Gastrocnemius medialis (tissue), 4 donors: ENCODE results near the gene XIRP1. TPM values are rescaled to one million over a fixed set of nuclear protein-coding genes. Genes with fewer than 3 reads are reported as not detected.

ENCODE experiments used
- ATAC-seq, 2 donors: fragments of 150-250 bp; one replicate each; pipeline ENCODE4 v1.9.1; 2016
- DNase-seq, 2 donors: peaks; one replicate each; pipeline ENCODE4 v3.0.0-alpha.2; 2019
- H3K27ac ChIP-seq, 4 donors: fragments of 200-600 bp; sonication (generic); 1 replicate in 1 of 4; 2 replicates in 3 of 4; pipeline ENCODE4 v1.5.1; 2016 to 2018; ENCODE audit warnings: mild to moderate bottlenecking in 2 of 4, moderate library complexity in 1 of 4
- H3K27me3 ChIP-seq, 3 donors: fragments of 200-600 bp; sonication (generic) in 2 of 3; 1 replicate in 1 of 3; 2 replicates in 2 of 3; pipeline versions ENCODE4 v1.5.1 to v1.6.0; 2016 to 2019; ENCODE audit warnings: mild to moderate bottlenecking in 1 of 3, moderate library complexity in 1 of 3
- H3K36me3 ChIP-seq, 2 donors: fragments of 200-600 bp; sonication (generic) in 1 of 2; one replicate each; pipeline ENCODE4 v1.5.1; 2017 to 2018
- H3K4me1 ChIP-seq, 2 donors: fragments of 200-600 bp; sonication (generic) in 1 of 2; one replicate each; pipeline ENCODE4 v1.5.1; 2016 to 2017; ENCODE audit warnings: mild to moderate bottlenecking in 2 of 2
- H3K4me3 ChIP-seq, 4 donors: fragments of 200-600 bp; sonication (generic) in 3 of 4; 1 replicate in 1 of 4; 2 replicates in 3 of 4; pipeline ENCODE4 v1.5.1; 2016 to 2019; ENCODE audit warnings: mild to moderate bottlenecking in 2 of 4
- H3K9me3 ChIP-seq, 3 donors: fragments of 200-600 bp; sonication (generic) in 2 of 3; 1 replicate in 1 of 3; 2 replicates in 2 of 3; pipeline ENCODE4 v1.5.1; 2016 to 2019
- POLR2A ChIP-seq, 2 donors: fragments of 450-650 bp; IDR thresholded peaks; one replicate each; pipeline ENCODE4 v1.6.1; 2017; ENCODE audit warnings: antibody characterized with exemption in 2 of 2, mild to moderate bottlenecking in 2 of 2, moderate library complexity in 2 of 2
- in situ Hi-C, 4 donors: fragments of 200-750 bp; cut with MboI; loops; one replicate each; pipeline versions ENCODE4 v1.15.0 to v1.8.0; 2017; ENCODE audit warnings: low sequenced_read_pairs in 4 of 4
- intact Hi-C: fragments of 100-400 bp; cut with DNase I; formaldehyde crosslinking; loops from one replicate; pipeline ENCODE4 v1.15.1; 2023; ENCODE audit warnings: low total_unique reads
- total RNA-seq, 4 donors: library from RNA; depleted of rRNA; stranded (reverse); fragments of >200 nt; gene quantifications; one replicate each; pipeline versions ENCODE4 v1.1.0 to v1.2.3, GENCODE V29; 2016
- TF ChIP-seq, protein P1 (sequence below), 5 experiments: fragments of 450-650 bp in 3 of 5; fragments of 200-600 bp in 2 of 5; sonication (generic) in 2 of 5; IDR thresholded peaks in 4 of 5; conservative IDR thresholded peaks in 1 of 5; 1 replicate in 4 of 5; 2 replicates in 1 of 5; pipeline ENCODE4 v1.5.1; 2016 to 2019; ENCODE audit warnings: antibody characterized with exemption in 5 of 5, mild to moderate bottlenecking in 3 of 5, moderate library complexity in 3 of 5

The XIRP1 gene
- total RNA-seq, 4 donors from 2014 or later: 52.4 to 329 (median 128) TPM

DNA sequence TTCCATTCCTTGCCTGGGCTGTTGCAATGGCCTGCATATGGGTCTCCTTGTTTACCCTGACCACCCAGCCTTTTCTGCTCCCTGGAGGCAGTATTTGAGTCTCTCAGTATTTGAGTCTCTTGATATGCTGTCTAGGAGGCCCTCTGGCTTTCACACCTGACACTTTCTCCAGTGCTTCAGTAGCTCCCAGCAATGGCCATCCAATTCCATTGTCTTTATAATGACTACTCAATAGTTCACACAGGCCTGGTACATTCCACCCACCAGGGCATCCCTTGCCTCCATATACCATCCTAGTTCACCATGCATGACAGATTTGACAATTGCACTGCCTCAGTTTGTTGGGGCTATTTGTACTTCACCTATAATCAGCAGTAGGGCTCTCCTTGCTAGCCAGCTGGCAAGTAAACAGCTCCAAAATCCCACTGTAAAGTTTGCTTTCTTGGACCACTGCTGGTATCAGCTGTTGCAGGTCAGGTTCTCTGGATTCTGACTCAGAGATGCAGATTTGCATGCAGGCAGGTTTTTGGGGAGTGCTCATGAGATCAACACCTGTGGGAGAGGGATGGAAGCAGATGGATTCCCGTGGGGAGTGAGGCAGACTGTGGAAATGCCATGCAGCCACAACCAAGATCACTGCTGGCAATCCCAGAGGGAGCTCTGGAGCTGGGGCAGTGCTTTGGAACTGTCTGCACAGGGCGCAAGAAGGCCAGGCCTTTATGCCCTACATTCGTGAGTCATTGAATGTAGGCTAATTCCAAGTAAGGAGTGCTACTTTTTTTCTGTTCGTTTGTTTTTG lies 19.1 kb upstream of the XIRP1 start:
- TF ChIP-seq POLR2A (IDR thresholded peaks at IDR 0.05): no peak
- Histone ChIP-seq H3K27ac (no peak overlapping the region), H3K36me3 (no peaks in the 10 kb centered on the region), H3K27me3 (no peaks in the 10 kb centered on the region), H3K9me3 (no peaks in the 10 kb centered on the region), H3K4me1 (peaks cover 9 to 15% of the 10 kb centered on the region in 2 donors), H3K4me3 (no peak overlapping the region)
- ATAC-seq: no peak
- intact Hi-C loops: no loop called here
- DNase-seq: no peak
- in situ Hi-C loops: loop anchor here in 1 of 4 donors (10.0 kb wide), 1 partner anchor 53 kb away; no protein-coding TSS in a partner anchor

DNA sequence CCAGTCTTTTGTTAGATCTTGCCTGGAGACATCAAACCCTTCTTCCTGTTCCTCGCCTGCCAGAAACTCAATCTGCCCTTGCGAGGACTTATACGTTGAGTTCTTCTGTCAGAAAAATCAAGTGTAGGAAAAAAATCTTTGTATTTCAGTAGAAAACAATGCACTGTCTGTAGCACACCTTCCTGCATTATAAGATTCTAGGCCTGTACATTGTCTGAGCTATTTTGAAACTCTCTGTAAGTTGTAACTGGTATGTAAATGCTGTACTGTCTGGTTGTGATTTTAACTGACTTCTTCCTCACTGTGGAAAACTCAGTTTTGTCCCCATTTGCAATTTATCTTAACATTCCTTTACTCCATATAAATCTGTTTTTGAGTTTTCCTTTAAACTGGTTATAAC lies 17.7 kb upstream of the XIRP1 start:
- in situ Hi-C loops (loop anchor here in 1 of 4 donors (10.0 kb wide), 1 partner anchor 55 kb away; no protein-coding TSS in a partner anchor), intact Hi-C loops (no loop called here)
- DNase-seq: no peak
- H3K27ac ChIP-seq: no peak overlapping the region
- peaks cover 9 to 15% of the 10 kb centered on the region in 2 donors for H3K4me1 ChIP-seq
- no peaks in the 10 kb centered on the region for H3K9me3 ChIP-seq
- no peaks in the 10 kb centered on the region for H3K27me3 ChIP-seq
- no peaks in the 10 kb centered on the region for H3K36me3 ChIP-seq
- H3K4me3 ChIP-seq: no peak overlapping the region
- ATAC-seq: no peak
- TF ChIP-seq, protein P1, sequence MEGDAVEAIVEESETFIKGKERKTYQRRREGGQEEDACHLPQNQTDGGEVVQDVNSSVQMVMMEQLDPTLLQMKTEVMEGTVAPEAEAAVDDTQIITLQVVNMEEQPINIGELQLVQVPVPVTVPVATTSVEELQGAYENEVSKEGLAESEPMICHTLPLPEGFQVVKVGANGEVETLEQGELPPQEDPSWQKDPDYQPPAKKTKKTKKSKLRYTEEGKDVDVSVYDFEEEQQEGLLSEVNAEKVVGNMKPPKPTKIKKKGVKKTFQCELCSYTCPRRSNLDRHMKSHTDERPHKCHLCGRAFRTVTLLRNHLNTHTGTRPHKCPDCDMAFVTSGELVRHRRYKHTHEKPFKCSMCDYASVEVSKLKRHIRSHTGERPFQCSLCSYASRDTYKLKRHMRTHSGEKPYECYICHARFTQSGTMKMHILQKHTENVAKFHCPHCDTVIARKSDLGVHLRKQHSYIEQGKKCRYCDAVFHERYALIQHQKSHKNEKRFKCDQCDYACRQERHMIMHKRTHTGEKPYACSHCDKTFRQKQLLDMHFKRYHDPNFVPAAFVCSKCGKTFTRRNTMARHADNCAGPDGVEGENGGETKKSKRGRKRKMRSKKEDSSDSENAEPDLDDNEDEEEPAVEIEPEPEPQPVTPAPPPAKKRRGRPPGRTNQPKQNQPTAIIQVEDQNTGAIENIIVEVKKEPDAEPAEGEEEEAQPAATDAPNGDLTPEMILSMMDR (IDR thresholded peaks at IDR 0.05 in 4 of 5, conservative IDR thresholded peaks at IDR 0.05 in 1 of 5): no peak
- no peak for TF ChIP-seq POLR2A (IDR thresholded peaks at IDR 0.05)

GRCh38 chr3:39209329-39209970 lies 17.1 kb upstream of the XIRP1 start:
- TF ChIP-seq POLR2A (IDR thresholded peaks at IDR 0.05): no peak
- TF ChIP-seq, protein P1 (IDR thresholded peaks at IDR 0.05 in 4 of 5, conservative IDR thresholded peaks at IDR 0.05 in 1 of 5): no peak
- in situ Hi-C loops (no loop called here), intact Hi-C loops (loop anchor here (2.0 to 5.0 kb wide), 2 partner anchors 51 to 82 kb away; no protein-coding TSS in a partner anchor)
- Histone ChIP-seq H3K27ac (no peak overlapping the region), H3K9me3 (no peaks in the 10 kb centered on the region), H3K4me1 (peaks cover 9 to 15% of the 10 kb centered on the region in 2 donors), H3K27me3 (no peaks in the 10 kb centered on the region), H3K4me3 (no peak overlapping the region), H3K36me3 (no peaks in the 10 kb centered on the region)
- DNase-seq: no peak
- ATAC-seq: no peak

- in situ Hi-C loops: no loop called here
Observed at GRCh38 chr3:39208463-39209055, 16.2 kb upstream of the XIRP1 start.

More at GRCh38 chr3:39208463-39209055, 16.2 kb upstream of the XIRP1 start:
- no peak for TF ChIP-seq POLR2A (IDR thresholded peaks at IDR 0.05)
- TF ChIP-seq, protein P1 (IDR thresholded peaks at IDR 0.05 in 4 of 5, conservative IDR thresholded peaks at IDR 0.05 in 1 of 5): peak; percentile 45 to 78 (median 69)
- H3K4me1 ChIP-seq: peaks cover 9 to 15% of the 10 kb centered on the region in 2 donors
- no peaks in the 10 kb centered on the region for H3K36me3 ChIP-seq
- no peak overlapping the region for H3K4me3 ChIP-seq
- intact Hi-C loops: loop anchor here (1.0 to 5.0 kb wide), 3 partner anchors 52 to 81 kb away; no protein-coding TSS in a partner anchor
- H3K27me3 ChIP-seq: no peaks in the 10 kb centered on the region
- ATAC-seq: peak; percentile 96 to 99
- peak overlapping the region; percentile 11 to 58 (median 50) for H3K27ac ChIP-seq
- H3K9me3 ChIP-seq: no peaks in the 10 kb centered on the region
- peak; percentile 52 to 70 for DNase-seq
